K562 (cell line): ENCODE measurements around the gene B4GALT1. TPM values are rescaled to one million over a fixed set of nuclear protein-coding genes. Genes with fewer than 3 reads are reported as not detected.
A peak's percentile ranks its signal among the peaks of the same experiment; 100 is the strongest.

ENCODE experiments used
- CCAR2 ChIP-seq: fragments of 200-400 bp; formaldehyde crosslinking; IDR thresholded peaks from 2 replicates; pipeline ENCODE4 v1.6.1; 2017; ENCODE audit warnings: mild to moderate bottlenecking, low read depth, low read length
- CEBPB ChIP-seq: fragments of 450-650 bp; IDR thresholded peaks from 2 replicates; pipeline ENCODE4 v1.6.1; 2016; ENCODE audit warnings: missing genetic modification characterization, missing compliant biosample characterization
- CEBPG ChIP-seq, 3 experiments: fragments of 200-800 bp in 1 of 3; sonication (Bioruptor generic) in 1 of 3; sonication (generic) in 1 of 3; formaldehyde crosslinking in 1 of 3; IDR thresholded peaks in 2 of 3; conservative IDR thresholded peaks in 1 of 3; 2 replicates each; pipeline versions ENCODE4 v1.6.1 to v1.8.0; 2016 to 2022; ENCODE audit warnings: missing compliant biosample characterization in 2 of 3, missing genetic modification characterization in 2 of 3, mild to moderate bottlenecking in 1 of 3, missing genetic modification reagents in 1 of 3
- HCFC1 ChIP-seq: IDR thresholded peaks from 2 replicates; pipeline ENCODE4 v1.6.1; 2012; ENCODE audit warnings: low read depth, low read length, improper control_type of control experiment
- HNRNPUL1 ChIP-seq: fragments of 200-400 bp; formaldehyde crosslinking; IDR thresholded peaks from 2 replicates; pipeline ENCODE4 v1.6.1; 2017; ENCODE audit warnings: low read length
- MECOM ChIP-seq: fragments of 250-450 bp; sonication (Bioruptor Pico); IDR thresholded peaks from 2 replicates; pipeline ENCODE4 v1.8.0; 2022; ENCODE audit warnings: inconsistent platforms
- PML ChIP-seq: IDR thresholded peaks from 2 replicates; pipeline ENCODE4 v1.6.1; 2012; ENCODE audit warnings: low read length, inconsistent platforms
- SIRT6 ChIP-seq: IDR thresholded peaks from one replicate; pipeline ENCODE4 v1.6.1; 2012; ENCODE audit warnings: low read depth, mild to moderate bottlenecking, control low read depth, inconsistent platforms, low read length, moderate library complexity
- THRA ChIP-seq: fragments of 450-650 bp; IDR thresholded peaks from 2 replicates; pipeline ENCODE4 v1.6.1; 2017; ENCODE audit warnings: mild to moderate bottlenecking, moderate library complexity
- TRIM28 ChIP-seq: fragments of 450-650 bp; IDR thresholded peaks from 2 replicates; pipeline ENCODE4 v1.6.1; 2017
- ZBTB11 ChIP-seq, 3 experiments: fragments of 200-800 bp in 1 of 3; fragments of 250-450 bp in 1 of 3; fragments of 450-650 bp in 1 of 3; sonication (Bioruptor Pico) in 1 of 3; sonication (Bioruptor generic) in 1 of 3; formaldehyde crosslinking in 1 of 3; IDR thresholded peaks; 2 replicates each; pipeline versions ENCODE4 v1.6.1 to v1.8.0; 2016 to 2022; ENCODE audit warnings: mild to moderate bottlenecking in 2 of 3, missing genetic modification characterization in 2 of 3, missing compliant biosample characterization in 1 of 3, moderate library complexity in 1 of 3
- ZBTB34 ChIP-seq: fragments of 250-450 bp; sonication (Bioruptor Pico); IDR thresholded peaks from 2 replicates; pipeline ENCODE4 v1.8.0; 2021; ENCODE audit warnings: mild to moderate bottlenecking, moderate library complexity
- ZNF224 ChIP-seq: sonication (generic); formaldehyde crosslinking; IDR thresholded peaks from 2 replicates; pipeline ENCODE4 v1.8.0; 2022; ENCODE audit warnings: mild to moderate bottlenecking, missing genetic modification reagents
- ZNF263 ChIP-seq: sonication (generic); formaldehyde crosslinking; IDR thresholded peaks from 2 replicates; pipeline ENCODE4 v1.8.0; 2022; ENCODE audit warnings: mild to moderate bottlenecking, missing genetic modification reagents, borderline replicate concordance
- ZNF384 ChIP-seq: IDR thresholded peaks from 2 replicates; pipeline ENCODE4 v1.6.1; 2012; ENCODE audit warnings: low read depth, low read length, improper control_type of control experiment
- polyA plus RNA-seq, 8 experiments: library from polyadenylated mRNA; depleted of rRNA in 4 of 8; stranded (reverse) in 5 of 8; unstranded in 3 of 8; fragments of >200 nt; fragmentation: Nextera tagmentation in 2 of 8; fragmentation: Illumina TruSeq in 1 of 8; extraction: Ambion mirVana in 2 of 8; extraction: Trizol in 1 of 8; gene quantifications; 2 replicates each; pipeline versions ENCODE4 v1.2.1 to v1.2.3, GENCODE V29; 2011 to 2014; ENCODE audit warnings: inconsistent platforms in 1 of 8, missing spikeins in 1 of 8
- total RNA-seq, 7 experiments: library from RNA; depleted of rRNA in 6 of 7; stranded (reverse); fragments of >200 nt in 6 of 7; fragmentation: Illumina TruSeq in 2 of 7; extraction: Trizol in 2 of 7; gene quantifications; 2 replicates each; pipeline versions ENCODE4 v1.2.1 to v1.2.3, GENCODE V29; 2011 to 2021; ENCODE audit warnings: low replicate concordance in 1 of 7
- TF ChIP-seq, protein P1 (sequence below): IDR thresholded peaks from 2 replicates; pipeline ENCODE4 v1.6.1; 2014; ENCODE audit warnings: antibody characterized with exemption
- TF ChIP-seq, protein P2 (sequence below): sonication (generic); formaldehyde crosslinking; IDR thresholded peaks from 2 replicates; pipeline ENCODE4 v1.8.1; 2022; ENCODE audit warnings: missing genetic modification reagents

The B4GALT1 gene
- total and polyA plus RNA-seq, 9 of the 15 experiments (the other 6 are each of a cell fraction or from before 2014, with no cell fraction given): 4.1 to 26.8 (median 7.1) TPM

DNA sequence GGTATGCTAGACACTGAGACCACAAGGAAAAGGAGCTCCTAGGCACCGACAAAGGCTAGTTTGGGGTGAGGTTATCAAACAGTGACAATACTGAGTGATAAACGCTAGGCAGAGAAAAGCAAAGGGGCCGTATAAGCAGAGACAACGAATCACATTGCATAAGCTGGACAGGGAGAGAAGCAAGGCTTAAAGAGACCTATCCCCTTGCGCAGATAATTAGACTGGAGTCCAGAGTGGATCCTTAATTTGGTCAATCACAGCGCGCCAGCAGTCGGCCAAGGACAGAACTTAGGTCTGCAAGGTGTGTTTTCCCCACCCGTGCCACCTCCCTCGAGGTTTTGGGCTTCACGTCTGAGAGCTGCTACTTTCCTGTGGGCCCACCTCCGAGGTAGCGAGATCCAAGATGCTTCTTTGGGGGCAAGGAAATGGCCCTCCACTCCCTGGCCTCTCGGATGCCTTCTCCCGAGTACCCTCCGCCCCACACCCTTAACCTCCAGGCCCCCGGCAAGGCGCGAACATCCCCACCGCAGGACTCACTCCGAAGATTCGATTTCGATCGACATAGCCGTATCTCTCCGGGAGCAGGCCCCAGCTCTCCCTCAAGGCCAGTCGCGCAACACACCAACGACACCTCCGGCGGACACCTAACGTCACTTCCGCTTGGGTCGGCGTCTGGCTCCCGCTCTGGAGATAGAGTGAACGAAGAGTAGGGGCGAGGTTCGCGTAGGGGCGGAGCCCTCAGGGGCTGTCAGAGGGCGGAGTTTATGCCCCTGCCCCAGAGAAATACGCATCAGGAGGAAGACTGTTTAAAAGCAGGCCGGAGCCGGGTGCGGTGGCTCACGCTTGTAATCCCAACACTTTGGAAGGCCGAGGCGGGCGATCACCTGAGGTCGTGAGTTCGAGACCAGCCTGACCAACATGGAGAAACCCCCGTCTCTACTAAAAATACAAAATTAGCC lies 90.8 kb downstream of the B4GALT1 start, which contains the start of gene SMU1 (continued):
- TF ChIP-seq CEBPG (CRISPR knock-in tag; IDR thresholded peaks at IDR 0.05) (no peak), CEBPG (tag; conservative IDR thresholded peaks at IDR 0.05 in 1 of 2, IDR thresholded peaks at IDR 0.05 in 1 of 2) (no peak), ZBTB11 (CRISPR knock-in tag; IDR thresholded peaks at IDR 0.05) (peak in 1 of 3 experiments; percentile 58; a peak in 2 of 6 replicates), ZNF384 (no peak), THRA (no peak), CCAR2 (no peak), SIRT6 (no peak), MECOM (CRISPR knock-in tag) (no peak), ZNF224 (no peak), TRIM28 (peak; percentile 91), HCFC1 (peak; percentile 82), ZBTB34 (no peak), CEBPB (tag) (no peak), PML (peak; percentile 56; the same call in 1 of the 2 replicates), HNRNPUL1 (no peak), ZNF263 (no peak)
- TF ChIP-seq, protein P1, sequence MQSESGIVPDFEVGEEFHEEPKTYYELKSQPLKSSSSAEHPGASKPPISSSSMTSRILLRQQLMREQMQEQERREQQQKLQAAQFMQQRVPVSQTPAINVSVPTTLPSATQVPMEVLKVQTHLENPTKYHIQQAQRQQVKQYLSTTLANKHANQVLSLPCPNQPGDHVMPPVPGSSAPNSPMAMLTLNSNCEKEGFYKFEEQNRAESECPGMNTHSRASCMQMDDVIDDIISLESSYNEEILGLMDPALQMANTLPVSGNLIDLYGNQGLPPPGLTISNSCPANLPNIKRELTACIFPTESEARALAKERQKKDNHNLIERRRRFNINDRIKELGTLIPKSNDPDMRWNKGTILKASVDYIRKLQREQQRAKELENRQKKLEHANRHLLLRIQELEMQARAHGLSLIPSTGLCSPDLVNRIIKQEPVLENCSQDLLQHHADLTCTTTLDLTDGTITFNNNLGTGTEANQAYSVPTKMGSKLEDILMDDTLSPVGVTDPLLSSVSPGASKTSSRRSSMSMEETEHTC: 0 out of 2 replicates have a peak, but pooled peaks have one; percentile 5
- TF ChIP-seq, protein P2, sequence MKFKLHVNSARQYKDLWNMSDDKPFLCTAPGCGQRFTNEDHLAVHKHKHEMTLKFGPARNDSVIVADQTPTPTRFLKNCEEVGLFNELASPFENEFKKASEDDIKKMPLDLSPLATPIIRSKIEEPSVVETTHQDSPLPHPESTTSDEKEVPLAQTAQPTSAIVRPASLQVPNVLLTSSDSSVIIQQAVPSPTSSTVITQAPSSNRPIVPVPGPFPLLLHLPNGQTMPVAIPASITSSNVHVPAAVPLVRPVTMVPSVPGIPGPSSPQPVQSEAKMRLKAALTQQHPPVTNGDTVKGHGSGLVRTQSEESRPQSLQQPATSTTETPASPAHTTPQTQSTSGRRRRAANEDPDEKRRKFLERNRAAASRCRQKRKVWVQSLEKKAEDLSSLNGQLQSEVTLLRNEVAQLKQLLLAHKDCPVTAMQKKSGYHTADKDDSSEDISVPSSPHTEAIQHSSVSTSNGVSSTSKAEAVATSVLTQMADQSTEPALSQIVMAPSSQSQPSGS (CRISPR knock-in tag): no peak
